ENCODE data around the gene WASHC4. TPM values are rescaled to one million over a fixed set of nuclear protein-coding genes. Genes with fewer than 3 reads are reported as not detected.

Gene WASHC4
- total RNA-seq, 1 experiment from 2014 or later = 41.2 TPM

DNA sequence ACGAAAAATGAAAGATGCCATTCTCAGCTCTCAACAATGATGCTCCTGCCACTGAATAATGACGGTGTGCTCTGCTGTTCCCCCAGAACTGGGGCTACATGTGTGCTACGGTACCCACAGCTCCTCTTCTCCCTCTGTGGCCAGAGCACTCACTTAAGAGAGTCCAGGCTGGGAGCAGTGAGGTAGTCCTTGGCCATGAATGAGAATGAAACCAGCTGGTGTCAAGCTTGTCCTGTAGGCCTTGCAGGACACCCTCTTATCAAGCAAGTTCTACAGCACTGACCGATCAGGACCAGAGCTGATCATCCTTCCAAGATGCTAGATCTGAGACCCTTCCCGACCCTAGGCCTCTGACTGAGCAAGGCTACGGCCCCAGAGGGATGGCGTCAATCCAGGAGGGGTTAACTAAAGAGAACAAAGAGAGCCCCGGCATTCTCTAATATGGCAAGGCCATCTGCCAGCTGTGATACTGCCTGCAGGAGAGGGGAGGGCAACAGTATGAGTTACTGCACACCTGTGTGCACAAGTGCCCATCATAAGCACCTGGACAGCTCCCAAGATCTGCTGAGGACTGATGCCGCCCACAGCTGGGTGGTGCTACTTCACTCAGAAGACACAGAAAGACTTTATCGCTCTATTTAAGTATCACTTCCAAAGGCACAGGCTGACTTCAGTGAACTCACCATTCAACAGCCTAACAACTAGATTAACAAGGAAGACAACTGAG is 98.0 kb downstream of the WASHC4 start:
- H3K27ac ChIP-seq (ENCODE audit: insufficient read length, low read depth, low read length) = no peak overlapping the region

More for the DNA sequence above, 98.0 kb downstream of the WASHC4 start:
- Histone ChIP-seq H3K4me2 (ENCODE audit: insufficient read depth, insufficient read length, low read length) (no peak overlapping the region), H2BK120ac (ENCODE audit: low read depth, low read length, poor library complexity, severe bottlenecking) (no peak overlapping the region), H2BK5ac (ENCODE audit: insufficient read length, low read length) (no peak overlapping the region), H3K4ac (ENCODE audit: low read depth, low read length) (no peak overlapping the region), H2AK5ac (ENCODE audit: insufficient read length, low read length) (no peak overlapping the region), H4K8ac (replicated peaks; ENCODE audit: insufficient read length, low read depth, low read length) (no peak overlapping the region), H2BK12ac (ENCODE audit: insufficient read length, low read depth, low read length) (no peak overlapping the region), H4K91ac (ENCODE audit: insufficient read length, low read depth, low read length) (no peak overlapping the region), H3K9ac (ENCODE audit: extremely low read depth, insufficient read length, low read length) (no peak overlapping the region), H3T11ph (ENCODE audit: low read length) (no peak overlapping the region), H2BK15ac (ENCODE audit: low read depth, low read length) (no peak overlapping the region), H2AFZ (ENCODE audit: low read length) (no peak overlapping the region), H2BK20ac (ENCODE audit: low read depth, low read length, poor library complexity, severe bottlenecking) (no peak overlapping the region), H3K23ac (ENCODE audit: insufficient read length, low read depth, low read length) (no peak overlapping the region), H3K18ac (ENCODE audit: insufficient read length, low read depth, low read length) (no peak overlapping the region), H3K27me3 (ENCODE audit: insufficient read depth, low read length) (no peaks in the 10 kb centered on the region), H3K23me2 (ENCODE audit: insufficient read length, low read depth, low read length, poor library complexity, severe bottlenecking) (no peaks in the 10 kb centered on the region), H3K79me2 (ENCODE audit: insufficient read depth, low read length) (no peaks in the 10 kb centered on the region), H3K79me1 (ENCODE audit: insufficient read depth, low read depth, low read length, poor library complexity, severe bottlenecking) (no peaks in the 10 kb centered on the region), H3K4me1 (ENCODE audit: insufficient read depth, low read length) (no peaks in the 10 kb centered on the region), H3K56ac (ENCODE audit: insufficient read length, low read depth, low read length) (no peak overlapping the region), H3K9me3 (ENCODE audit: control insufficient read depth, low read depth, low read length) (no peaks in the 10 kb centered on the region), H3K14ac (ENCODE audit: insufficient read depth, low read length) (no peak overlapping the region), H4K5ac (ENCODE audit: insufficient read length, low read depth, low read length) (no peak overlapping the region), H4K20me1 (ENCODE audit: control insufficient read depth, insufficient read depth, insufficient read length) (no peaks in the 10 kb centered on the region)
- H3K4me1 Mint-ChIP-seq = peaks cover 0 to 5% of the 10 kb centered on the region in 2 experiments; a peak in 1 of 4 replicates
- H3K27ac Mint-ChIP-seq = no peak overlapping the region
- DNase-seq = no peak
- TF ChIP-seq, protein P1, sequence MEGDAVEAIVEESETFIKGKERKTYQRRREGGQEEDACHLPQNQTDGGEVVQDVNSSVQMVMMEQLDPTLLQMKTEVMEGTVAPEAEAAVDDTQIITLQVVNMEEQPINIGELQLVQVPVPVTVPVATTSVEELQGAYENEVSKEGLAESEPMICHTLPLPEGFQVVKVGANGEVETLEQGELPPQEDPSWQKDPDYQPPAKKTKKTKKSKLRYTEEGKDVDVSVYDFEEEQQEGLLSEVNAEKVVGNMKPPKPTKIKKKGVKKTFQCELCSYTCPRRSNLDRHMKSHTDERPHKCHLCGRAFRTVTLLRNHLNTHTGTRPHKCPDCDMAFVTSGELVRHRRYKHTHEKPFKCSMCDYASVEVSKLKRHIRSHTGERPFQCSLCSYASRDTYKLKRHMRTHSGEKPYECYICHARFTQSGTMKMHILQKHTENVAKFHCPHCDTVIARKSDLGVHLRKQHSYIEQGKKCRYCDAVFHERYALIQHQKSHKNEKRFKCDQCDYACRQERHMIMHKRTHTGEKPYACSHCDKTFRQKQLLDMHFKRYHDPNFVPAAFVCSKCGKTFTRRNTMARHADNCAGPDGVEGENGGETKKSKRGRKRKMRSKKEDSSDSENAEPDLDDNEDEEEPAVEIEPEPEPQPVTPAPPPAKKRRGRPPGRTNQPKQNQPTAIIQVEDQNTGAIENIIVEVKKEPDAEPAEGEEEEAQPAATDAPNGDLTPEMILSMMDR (conservative IDR thresholded peaks at IDR 0.05) = no peak
- no peaks in the 10 kb centered on the region for H3K9me3 Mint-ChIP-seq
- peaks cover 7 to 38% (median 30%) of the 10 kb centered on the region in 3 experiments; a peak in 6 of 7 replicates for H3K36me3 Mint-ChIP-seq (ENCODE audit: insufficient read depth in 1 of 3, low read depth in 3 of 3)
- no peak overlapping the region for H3K4me3 Mint-ChIP-seq
- no CpG with 5 or more reads among the region's 10 CpGs for WGBS (ENCODE audit: extremely low coverage, insufficient read length, low lambda C conversion rate)
- no peaks in the 10 kb centered on the region for H3K27me3 Mint-ChIP-seq (ENCODE audit: low read depth)
